ENCODE measurements around the gene NUMA1. TPM values are rescaled to one million over a fixed set of nuclear protein-coding genes. Genes with fewer than 3 reads are reported as not detected.

Gene NUMA1
- polyA plus RNA-seq, 3 donors = 4.1 to 91.2 (median 12.4) TPM

DNA sequence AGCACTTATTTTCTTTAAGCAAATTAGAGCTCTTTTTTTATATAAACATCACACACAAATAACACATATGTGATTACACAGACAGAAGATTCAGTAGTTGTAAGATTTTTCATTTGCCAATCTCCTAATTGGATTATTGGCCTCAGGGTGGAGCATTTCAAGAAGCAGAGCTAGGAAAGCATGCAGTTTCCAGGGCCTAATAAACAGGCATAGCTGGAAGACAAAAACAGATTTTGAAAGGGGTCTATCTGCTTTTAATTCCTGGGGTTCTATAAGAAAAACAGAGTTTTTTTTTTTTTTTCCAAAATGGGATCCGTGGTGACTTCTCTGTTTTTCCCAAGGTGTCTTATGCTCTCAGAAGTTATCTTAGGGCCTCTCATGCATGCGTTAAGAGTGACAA is 47.6 kb upstream of the NUMA1 start:
- Histone ChIP-seq H3K27me3 (ENCODE audit: control insufficient read depth in 2 of 2, insufficient read depth in 2 of 2, low read length in 2 of 2) (no peaks in the 10 kb centered on the region), H3K4me3 (replicated peaks in 1 of 3; ENCODE audit: low read depth in 2 of 3, low read length in 3 of 3) (no peak overlapping the region), H3K9me3 (replicated peaks in 1 of 2; ENCODE audit: control insufficient read depth in 1 of 2, insufficient read depth in 1 of 2, low read length in 2 of 2) (peaks cover 5% of the 10 kb centered on the region in 2 donors), H3K9ac (ENCODE audit: insufficient read depth, low read length, poor library complexity, severe bottlenecking) (no peak overlapping the region), H3K79me2 (ENCODE audit: insufficient read depth, low read length) (no peaks in the 10 kb centered on the region), H3K4me2 (replicated peaks; ENCODE audit: extremely low read depth, low read length, poor library complexity, severe bottlenecking) (no peak overlapping the region), H4K20me1 (ENCODE audit: insufficient read depth, low read length) (no peaks in the 10 kb centered on the region), H2AFZ (ENCODE audit: insufficient read depth, low read depth, low read length, poor library complexity, severe bottlenecking) (no peak overlapping the region), H3K27ac (ENCODE audit: low read depth in 1 of 2, low read length in 2 of 2) (no peak overlapping the region), H3K4me1 (ENCODE audit: control insufficient read depth in 1 of 2, insufficient read depth in 2 of 2, low read length in 2 of 2) (peaks cover 44 to 49% of the 10 kb centered on the region in 2 donors), H3K36me3 (replicated peaks in 1 of 2; ENCODE audit: control insufficient read depth in 1 of 2, insufficient read depth in 2 of 2, low read length in 2 of 2) (no peaks in the 10 kb centered on the region)
- H3K36me3 Mint-ChIP-seq = peaks cover 12 to 17% of the 10 kb centered on the region in 2 donors
- DNase-seq = no peak
- no peak for TF ChIP-seq CTCF (IDR thresholded peaks at IDR 0.05)
- H3K9me3 Mint-ChIP-seq = peaks cover 9 to 20% (median 13%) of the 10 kb centered on the region in 7 donors
- no peak overlapping the region for H3K27ac Mint-ChIP-seq
- intact Hi-C loops (cut with micrococcal nuclease) = no loop called here
- H3K4me3 Mint-ChIP-seq = no peak overlapping the region
- peaks cover 0 to 2% (median 0%) of the 10 kb centered on the region in 3 donors for H3K27me3 Mint-ChIP-seq (ENCODE audit: low read depth in 3 of 3)
- WGBS (ENCODE audit: insufficient coverage) = no CpG with 5 or more reads among the region's 2 CpGs
- peaks cover 60% of the 10 kb centered on the region for H3K4me1 Mint-ChIP-seq

DNA sequence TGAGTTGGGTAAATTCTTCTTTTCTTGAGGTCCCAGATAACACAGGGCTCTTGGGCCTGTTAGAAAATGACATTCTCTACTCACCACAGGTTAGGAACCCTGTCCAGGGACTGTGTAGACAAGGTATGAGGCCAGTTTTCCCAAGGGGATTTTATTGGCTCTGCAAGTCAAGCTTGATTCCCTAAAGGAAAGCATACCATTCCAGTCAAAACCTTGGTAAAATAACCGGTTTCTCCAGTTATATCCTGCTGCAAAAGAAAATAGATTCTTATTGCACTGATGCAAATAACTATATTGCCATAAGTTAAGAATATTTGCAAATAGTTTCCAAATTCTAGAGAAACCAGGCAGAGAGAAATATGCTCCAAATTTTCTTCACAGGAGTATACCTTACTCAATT is 45.6 kb upstream of the NUMA1 start:
- H2AFZ ChIP-seq (ENCODE audit: insufficient read depth, low read depth, low read length, poor library complexity, severe bottlenecking) = no peak overlapping the region
- no peak overlapping the region for H3K4me3 Mint-ChIP-seq
- H3K9me3 ChIP-seq (replicated peaks in 1 of 2; ENCODE audit: control insufficient read depth in 1 of 2, insufficient read depth in 1 of 2, low read length in 2 of 2) = peaks cover 5% of the 10 kb centered on the region in 2 donors
- H3K36me3 Mint-ChIP-seq = peaks cover 12 to 15% of the 10 kb centered on the region in 2 donors
- WGBS (ENCODE audit: insufficient coverage) = no CpG with 5 or more reads among the region's 1 CpG
- H3K27ac ChIP-seq (ENCODE audit: low read depth in 1 of 2, low read length in 2 of 2) = no peak overlapping the region
- no peaks in the 10 kb centered on the region for H3K79me2 ChIP-seq (ENCODE audit: insufficient read depth, low read length)
- H3K9me3 Mint-ChIP-seq = peaks cover 7 to 20% (median 13%) of the 10 kb centered on the region in 7 donors
- H3K4me3 ChIP-seq (replicated peaks in 1 of 3; ENCODE audit: low read depth in 2 of 3, low read length in 3 of 3) = no peak overlapping the region
- no peak overlapping the region for H3K27ac Mint-ChIP-seq
- H3K4me1 Mint-ChIP-seq = peaks cover 41% of the 10 kb centered on the region
- no peaks in the 10 kb centered on the region for H4K20me1 ChIP-seq (ENCODE audit: insufficient read depth, low read length)
- peaks cover 0 to 2% (median 0%) of the 10 kb centered on the region in 3 donors for H3K27me3 Mint-ChIP-seq (ENCODE audit: low read depth in 3 of 3)
- H3K27me3 ChIP-seq (ENCODE audit: control insufficient read depth in 2 of 2, insufficient read depth in 2 of 2, low read length in 2 of 2) = no peaks in the 10 kb centered on the region
- no peaks in the 10 kb centered on the region for H3K36me3 ChIP-seq (replicated peaks in 1 of 2; ENCODE audit: control insufficient read depth in 1 of 2, insufficient read depth in 2 of 2, low read length in 2 of 2)
- peaks cover 24 to 30% of the 10 kb centered on the region in 2 donors for H3K4me1 ChIP-seq (ENCODE audit: control insufficient read depth in 1 of 2, insufficient read depth in 2 of 2, low read length in 2 of 2)
- no peak for DNase-seq
- intact Hi-C loops (cut with micrococcal nuclease) = no loop called here
- H3K4me2 ChIP-seq (replicated peaks; ENCODE audit: extremely low read depth, low read length, poor library complexity, severe bottlenecking) = no peak overlapping the region
- no peak overlapping the region for H3K9ac ChIP-seq (ENCODE audit: insufficient read depth, low read length, poor library complexity, severe bottlenecking)
- no peak for TF ChIP-seq CTCF (IDR thresholded peaks at IDR 0.05)
